HG02763 (cell line): ENCODE data around the gene ATXN3L.
"Not testable (repeated sequence)": the region's sequence is repeated elsewhere in the genome, so short reads cannot be mapped to it uniquely, and the experiment has no call there.

Experiments
- ATAC-seq: cut with Tn5 transposase; IDR thresholded peaks from one replicate; pipeline ENCODE4 v1.9.1; 2021; ENCODE audit warnings: mild to moderate bottlenecking, moderate library complexity; ENCODE audit not compliant: unreplicated experiment

Gene ATXN3L

GRCh38 chrX:13307041-13307440 lies 12.8 kb downstream of the ATXN3L start:
- no peak for ATAC-seq

DNA sequence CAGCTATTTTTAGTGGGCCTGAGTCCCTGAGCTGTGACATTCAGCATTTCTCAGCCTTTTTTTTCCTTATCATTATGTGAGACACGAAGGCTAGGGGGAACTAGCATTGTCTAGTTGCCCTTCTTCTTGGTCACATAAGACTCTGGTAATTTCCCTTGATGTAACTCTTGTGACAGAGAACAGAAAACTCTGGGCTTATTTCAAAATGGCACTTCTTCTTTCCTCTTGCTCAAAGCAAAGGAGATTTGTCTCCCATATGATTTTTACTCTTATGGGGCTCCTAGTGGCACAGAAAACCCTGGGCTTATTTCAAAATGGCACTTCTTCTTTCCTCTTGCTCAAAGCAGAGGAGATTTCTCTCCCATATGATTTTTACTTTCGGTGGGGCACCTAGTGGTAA lies 14.7 kb downstream of the ATXN3L start:
- ATAC-seq = no peak

- ATAC-seq = no peak
Measured at GRCh38 chrX:13304052-13304451, 15.8 kb downstream of the ATXN3L start.

GRCh38 chrX:13303248-13303647 lies 16.6 kb downstream of the ATXN3L start:
- not testable (repeated sequence) for ATAC-seq

DNA sequence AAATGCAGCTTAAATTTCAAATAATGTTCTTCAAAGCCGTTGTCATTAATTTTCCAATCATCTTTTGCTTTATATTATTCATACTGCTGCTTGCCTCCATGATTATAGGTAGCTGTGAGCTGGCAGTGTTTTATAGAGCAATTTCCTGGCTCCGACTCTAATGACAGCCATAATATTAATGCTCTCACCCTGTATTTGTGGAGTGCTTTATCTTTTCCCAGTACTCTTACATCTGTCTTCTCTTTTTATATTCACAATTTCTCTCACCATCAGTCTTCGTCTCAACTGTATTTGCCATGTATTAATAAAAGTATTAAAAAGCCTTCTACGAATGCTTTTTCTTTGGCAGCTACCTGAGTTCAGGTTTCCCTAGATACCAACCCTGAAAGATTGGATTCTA lies 21.0 kb downstream of the ATXN3L start:
- no peak for ATAC-seq

DNA sequence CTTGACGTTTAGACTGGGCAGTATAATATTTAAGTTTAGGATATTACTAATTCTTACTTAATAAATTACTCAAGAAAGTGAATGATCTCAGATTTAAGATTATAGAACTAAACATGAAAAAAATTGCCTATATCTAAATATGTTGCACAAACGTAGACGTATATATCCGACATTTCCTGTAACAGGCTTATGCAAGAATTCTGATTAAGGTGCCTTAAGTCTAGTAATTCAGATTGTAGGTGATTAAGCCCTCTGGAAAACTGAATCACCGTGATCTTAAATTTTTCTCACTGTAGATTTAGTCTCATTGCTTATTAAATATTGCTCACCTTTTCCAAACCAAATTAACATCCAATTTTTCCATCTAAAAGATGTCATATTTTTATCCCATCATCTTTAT lies 24.0 kb downstream of the ATXN3L start:
- ATAC-seq = no peak

- no peak for ATAC-seq
Measured at GRCh38 chrX:13293700-13294099, 26.2 kb downstream of the ATXN3L start.

- ATAC-seq = no peak
Measured at GRCh38 chrX:13290891-13291614, 28.8 kb downstream of the ATXN3L start.

DNA sequence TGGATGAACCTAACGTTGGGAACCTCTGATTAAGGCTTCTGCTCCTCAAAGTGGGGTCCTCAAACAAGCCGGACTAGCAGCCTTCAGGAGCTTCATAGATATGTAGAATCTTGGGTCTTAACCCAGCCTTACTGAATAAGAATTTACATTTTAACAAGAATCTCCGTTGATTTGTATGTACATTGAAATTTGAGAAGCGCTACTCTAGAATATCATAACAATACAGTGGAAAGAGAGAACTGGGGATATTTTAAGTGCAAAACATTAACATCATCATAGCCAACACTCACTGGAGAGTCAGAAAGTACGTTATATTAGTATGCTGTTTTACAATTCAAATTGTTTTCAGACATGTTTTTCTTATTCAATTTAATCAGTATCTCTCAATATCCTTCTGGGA lies 31.2 kb downstream of the ATXN3L start:
- ATAC-seq = no peak

DNA sequence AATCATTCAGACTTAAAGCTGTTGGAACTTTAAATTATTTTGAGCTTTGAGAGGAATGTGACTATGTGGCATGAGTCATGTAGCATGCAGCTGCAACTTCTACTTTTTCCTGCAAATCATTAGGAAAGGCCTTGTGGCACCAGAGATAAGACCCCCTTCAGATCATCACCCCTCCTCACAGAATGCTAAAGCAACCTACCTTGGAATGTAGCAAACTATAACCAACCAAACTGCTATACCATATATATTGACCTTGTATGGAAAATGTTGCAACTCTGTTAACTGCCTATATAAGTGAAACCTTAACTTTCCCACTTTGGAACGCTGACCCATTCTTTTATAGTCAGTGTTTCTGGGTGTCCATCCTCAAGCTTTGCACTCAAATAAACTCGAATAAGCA lies 32.0 kb downstream of the ATXN3L start:
- no peak for ATAC-seq

GRCh38 chrX:13285693-13286092 lies 34.2 kb downstream of the ATXN3L start:
- ATAC-seq = no peak

GRCh38 chrX:13285229-13285628 lies 34.6 kb downstream of the ATXN3L start:
- ATAC-seq = no peak

DNA sequence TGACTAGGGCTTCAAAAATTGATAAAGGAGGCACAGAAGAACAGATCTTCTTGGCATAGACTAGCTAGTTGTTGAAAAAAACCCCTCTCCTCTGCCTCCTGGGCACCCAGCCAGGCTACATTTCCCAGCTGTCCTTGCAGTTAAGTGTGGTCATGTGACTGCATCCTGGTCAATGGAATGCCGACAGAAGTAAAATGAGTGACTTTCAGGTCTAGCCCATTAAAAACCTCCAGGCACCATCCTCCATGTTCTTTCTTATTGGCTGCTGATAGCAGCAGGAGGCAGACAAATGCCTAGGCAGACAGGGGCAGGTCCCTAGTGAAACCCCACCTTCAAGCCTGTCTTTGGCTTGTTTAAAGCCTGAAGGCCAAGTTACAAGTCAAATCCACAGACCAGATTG lies 35.3 kb downstream of the ATXN3L start:
- ATAC-seq = no peak

DNA sequence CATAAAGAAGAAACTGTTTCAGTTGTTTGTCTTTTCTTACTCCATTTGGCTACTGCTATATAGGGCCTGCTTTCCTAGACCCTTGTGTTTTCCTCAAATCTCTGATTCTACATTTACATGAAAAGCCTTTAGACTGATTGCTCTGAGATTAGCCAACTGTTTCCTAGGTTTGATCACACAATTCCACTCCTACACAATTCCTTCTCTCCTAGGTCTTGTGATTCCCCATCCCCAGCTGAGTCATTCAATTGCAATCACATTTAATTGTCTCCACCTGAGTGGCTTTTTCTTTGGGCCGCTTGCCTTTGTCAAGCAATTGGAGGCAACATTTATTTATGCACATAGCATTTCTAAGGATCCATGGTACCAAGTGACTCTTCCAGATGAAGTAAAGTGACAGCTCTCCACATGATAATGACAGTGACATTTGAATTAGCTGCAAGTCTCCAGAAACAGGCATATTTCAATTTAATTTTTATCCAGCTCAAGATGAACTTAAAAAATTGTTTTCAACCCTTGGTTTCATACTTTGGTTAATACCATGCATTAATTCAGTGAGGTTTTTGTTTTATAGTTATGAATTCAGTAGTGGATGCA lies 35.8 kb downstream of the ATXN3L start:
- ATAC-seq = no peak

DNA sequence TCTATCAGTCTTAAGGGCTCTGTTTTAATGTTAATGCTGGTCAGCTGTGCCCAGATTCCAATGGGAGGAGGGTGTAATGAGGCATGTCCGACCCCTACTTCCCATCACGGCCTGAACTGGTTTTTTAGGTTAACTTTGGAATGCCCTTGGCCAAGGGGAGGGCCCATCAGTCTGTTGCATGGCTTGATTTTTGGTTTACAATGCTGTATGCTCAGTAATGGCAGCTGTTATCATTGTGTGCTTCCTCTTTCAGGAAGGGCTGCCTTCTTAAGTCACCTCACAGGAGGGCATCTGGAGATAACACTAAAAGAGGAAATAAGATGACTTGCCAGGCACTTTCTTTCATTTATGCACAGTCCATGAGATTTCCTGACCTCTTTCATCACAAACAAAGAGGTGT lies 36.3 kb downstream of the ATXN3L start:
- no peak for ATAC-seq

- ATAC-seq = no peak
Measured at GRCh38 chrX:13281289-13281688, 38.6 kb downstream of the ATXN3L start.

DNA sequence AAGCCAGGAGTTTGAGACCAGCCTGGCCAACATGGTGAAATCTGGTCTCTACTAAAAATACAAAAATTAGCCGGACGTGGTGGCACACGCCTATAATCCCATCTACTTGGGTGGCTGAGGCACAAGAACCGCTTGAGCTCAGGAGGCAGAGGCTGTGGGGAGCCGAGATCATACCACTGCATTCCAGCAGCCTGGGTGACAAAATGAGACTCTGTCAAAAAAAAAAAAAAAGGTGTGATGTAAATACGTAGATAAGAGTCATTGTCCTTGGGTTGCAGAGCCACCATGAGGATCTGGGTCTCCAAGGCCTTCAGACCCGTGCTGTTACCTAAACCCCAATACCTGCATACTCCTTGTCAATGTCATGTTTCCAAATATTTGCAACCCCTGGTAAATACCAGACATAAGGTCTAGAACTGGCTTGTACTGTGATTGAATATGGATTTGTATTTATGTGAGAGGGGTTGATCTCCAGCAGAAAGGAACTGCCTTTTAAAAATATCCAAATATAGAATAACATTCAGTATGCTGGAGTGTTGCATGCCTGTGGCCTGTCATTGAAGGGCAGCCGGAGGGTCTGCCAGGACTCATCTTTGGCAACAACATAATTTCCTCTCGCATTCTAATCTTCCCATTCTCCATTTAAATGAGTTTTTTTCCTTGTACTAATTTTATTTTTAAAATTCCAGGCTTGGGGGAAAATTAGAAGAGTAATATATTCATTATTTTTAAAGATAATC lies 40.4 kb downstream of the ATXN3L start:
- ATAC-seq = no peak

DNA sequence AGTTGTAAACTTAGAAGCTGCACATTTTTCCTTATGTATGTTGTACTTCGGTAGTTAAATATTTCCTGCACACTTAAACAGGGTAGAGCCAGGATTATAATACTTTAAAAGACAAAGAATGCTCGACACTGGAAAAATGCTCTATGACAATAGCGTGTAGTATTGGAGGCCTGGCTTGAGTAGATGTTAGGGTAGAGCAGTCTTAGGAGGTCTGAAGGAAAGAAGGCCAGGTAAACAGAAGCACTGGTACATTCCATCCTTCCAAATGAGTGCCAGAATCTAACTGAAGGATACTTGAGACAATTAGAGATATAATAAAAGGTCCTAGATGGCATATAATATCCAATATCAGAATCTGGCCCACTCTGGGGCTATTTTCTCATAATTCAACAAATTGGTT lies 42.3 kb downstream of the ATXN3L start:
- no peak for ATAC-seq

DNA sequence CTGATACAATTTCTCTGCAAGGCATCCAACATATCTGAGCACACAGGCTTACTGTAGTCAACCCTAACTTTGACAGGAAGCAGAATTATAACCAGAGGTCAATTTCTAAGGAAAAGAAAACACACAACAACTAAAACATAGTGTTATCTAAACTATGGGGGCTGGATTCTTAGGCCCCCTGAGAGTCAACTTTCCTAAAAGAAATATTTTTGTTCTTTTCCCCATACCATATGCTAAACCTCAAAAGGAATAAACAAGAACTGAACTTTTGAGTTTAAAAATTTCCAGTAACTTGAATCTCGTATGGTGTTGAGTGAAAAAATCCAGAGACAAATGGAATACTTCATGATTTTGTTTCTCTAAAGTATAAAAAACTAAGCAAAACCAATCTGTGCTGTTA lies 42.9 kb downstream of the ATXN3L start:
- ATAC-seq = no peak

- no peak for ATAC-seq
Measured at GRCh38 chrX:13275031-13275430, 44.8 kb downstream of the ATXN3L start.

DNA sequence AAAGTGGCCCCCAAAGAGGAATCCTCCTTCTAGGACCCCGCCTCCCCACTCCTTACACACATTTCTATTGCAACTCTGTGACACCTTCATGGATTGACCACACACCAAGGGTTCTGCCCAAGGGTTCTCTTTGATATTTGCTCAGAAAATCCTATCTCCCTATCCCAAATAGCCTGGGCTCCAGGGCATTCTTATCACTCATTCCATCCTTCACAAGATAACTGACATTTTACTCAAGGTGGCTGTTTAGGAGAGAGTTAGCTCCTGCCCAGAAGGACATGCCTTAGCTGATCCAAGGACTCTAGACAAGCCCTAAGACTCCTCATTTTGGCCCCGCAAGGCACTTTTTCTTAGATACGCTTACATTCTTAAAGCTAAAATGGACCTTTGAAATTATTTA lies 47.4 kb downstream of the ATXN3L start:
- no peak for ATAC-seq

- no peak for ATAC-seq
Measured at GRCh38 chrX:13271511-13271910, 48.3 kb downstream of the ATXN3L start.
